Measurements from ENCODE around the gene GINS1.

GINS1 gene

DNA sequence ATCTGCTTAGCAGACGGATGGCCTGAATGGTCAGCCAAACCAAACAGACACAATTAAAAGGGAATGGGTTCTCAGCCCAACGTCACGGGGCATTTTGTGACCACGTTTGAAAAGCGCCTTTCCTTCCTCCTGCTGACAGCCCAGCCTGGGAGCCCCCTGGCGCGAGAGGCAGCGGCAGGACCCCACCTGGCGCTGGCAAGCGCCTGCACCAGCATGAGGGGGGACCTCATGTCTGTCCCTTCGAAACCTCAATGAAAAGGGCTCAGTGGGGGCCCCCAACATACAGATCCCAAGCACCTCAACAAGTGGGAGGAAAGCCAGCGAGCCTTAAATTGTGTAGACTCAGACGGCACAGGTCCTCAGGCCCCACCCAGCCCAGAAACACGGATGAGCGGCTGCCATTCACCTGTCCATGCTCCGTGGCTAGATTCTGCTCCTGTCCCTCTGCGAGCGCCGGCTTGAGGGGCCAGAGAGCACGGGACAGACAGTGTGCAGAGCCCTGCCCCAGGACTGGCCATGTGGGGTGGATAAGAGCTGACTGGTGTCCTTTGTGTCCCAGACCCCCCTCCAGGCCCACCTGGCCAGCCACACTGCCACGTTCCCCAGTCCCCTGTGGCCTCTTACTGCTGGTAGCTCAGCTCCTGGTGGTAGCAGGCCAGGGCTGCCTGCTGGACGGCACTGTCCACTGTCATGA is 90.3 kb downstream of the GINS1 start:
- TF ChIP-seq, protein P1, sequence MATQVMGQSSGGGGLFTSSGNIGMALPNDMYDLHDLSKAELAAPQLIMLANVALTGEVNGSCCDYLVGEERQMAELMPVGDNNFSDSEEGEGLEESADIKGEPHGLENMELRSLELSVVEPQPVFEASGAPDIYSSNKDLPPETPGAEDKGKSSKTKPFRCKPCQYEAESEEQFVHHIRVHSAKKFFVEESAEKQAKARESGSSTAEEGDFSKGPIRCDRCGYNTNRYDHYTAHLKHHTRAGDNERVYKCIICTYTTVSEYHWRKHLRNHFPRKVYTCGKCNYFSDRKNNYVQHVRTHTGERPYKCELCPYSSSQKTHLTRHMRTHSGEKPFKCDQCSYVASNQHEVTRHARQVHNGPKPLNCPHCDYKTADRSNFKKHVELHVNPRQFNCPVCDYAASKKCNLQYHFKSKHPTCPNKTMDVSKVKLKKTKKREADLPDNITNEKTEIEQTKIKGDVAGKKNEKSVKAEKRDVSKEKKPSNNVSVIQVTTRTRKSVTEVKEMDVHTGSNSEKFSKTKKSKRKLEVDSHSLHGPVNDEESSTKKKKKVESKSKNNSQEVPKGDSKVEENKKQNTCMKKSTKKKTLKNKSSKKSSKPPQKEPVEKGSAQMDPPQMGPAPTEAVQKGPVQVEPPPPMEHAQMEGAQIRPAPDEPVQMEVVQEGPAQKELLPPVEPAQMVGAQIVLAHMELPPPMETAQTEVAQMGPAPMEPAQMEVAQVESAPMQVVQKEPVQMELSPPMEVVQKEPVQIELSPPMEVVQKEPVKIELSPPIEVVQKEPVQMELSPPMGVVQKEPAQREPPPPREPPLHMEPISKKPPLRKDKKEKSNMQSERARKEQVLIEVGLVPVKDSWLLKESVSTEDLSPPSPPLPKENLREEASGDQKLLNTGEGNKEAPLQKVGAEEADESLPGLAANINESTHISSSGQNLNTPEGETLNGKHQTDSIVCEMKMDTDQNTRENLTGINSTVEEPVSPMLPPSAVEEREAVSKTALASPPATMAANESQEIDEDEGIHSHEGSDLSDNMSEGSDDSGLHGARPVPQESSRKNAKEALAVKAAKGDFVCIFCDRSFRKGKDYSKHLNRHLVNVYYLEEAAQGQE (IDR thresholded peaks at IDR 0.05; ENCODE audit: low read depth) = no peak
- TF ChIP-seq RAD21 (IDR thresholded peaks at IDR 0.05; ENCODE audit: low read depth) (no peak), TEAD4 (IDR thresholded peaks at IDR 0.05) (no peak), NFIC (IDR thresholded peaks at IDR 0.05) (no peak), CEBPB (IDR thresholded peaks at IDR 0.05) (no peak), ZBTB7A (IDR thresholded peaks at IDR 0.05; ENCODE audit: low read depth) (no peak), TAF1 (IDR thresholded peaks at IDR 0.05; ENCODE audit: low read depth) (no peak), YY1 (IDR thresholded peaks at IDR 0.05; ENCODE audit: low read depth) (no peak), FOXM1 (IDR thresholded peaks at IDR 0.05; ENCODE audit: borderline replicate concordance, low read depth) (no peak), EGR1 (IDR thresholded peaks at IDR 0.05) (no peak), CREB1 (IDR thresholded peaks at IDR 0.05; ENCODE audit: low read depth) (no peak), TCF12 (IDR thresholded peaks at IDR 0.05; ENCODE audit: low read depth) (no peak)
- TF ChIP-seq, protein P2, sequence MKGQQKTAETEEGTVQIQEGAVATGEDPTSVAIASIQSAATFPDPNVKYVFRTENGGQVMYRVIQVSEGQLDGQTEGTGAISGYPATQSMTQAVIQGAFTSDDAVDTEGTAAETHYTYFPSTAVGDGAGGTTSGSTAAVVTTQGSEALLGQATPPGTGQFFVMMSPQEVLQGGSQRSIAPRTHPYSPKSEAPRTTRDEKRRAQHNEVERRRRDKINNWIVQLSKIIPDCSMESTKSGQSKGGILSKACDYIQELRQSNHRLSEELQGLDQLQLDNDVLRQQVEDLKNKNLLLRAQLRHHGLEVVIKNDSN (IDR thresholded peaks at IDR 0.05) = no peak

Data from Ishikawa (cell line).